ENCODE data around the gene KRI1.

- peak; percentile 87 for TF ChIP-seq CTCF (IDR thresholded peaks at IDR 0.05)
- TF ChIP-seq TEAD4 (IDR thresholded peaks at IDR 0.05; ENCODE audit: borderline replicate concordance, insufficient read depth): no peak
- no peak for TF ChIP-seq MEF2A (IDR thresholded peaks at IDR 0.05; ENCODE audit: borderline replicate concordance, low read depth)
- no peak for TF ChIP-seq EZH2phosphoT487 (IDR thresholded peaks at IDR 0.05; ENCODE audit: borderline replicate concordance, low read depth)
- no peak for TF ChIP-seq MXI1 (IDR thresholded peaks at IDR 0.05; ENCODE audit: low read depth, low read length)
- TF ChIP-seq ZBTB33 (IDR thresholded peaks at IDR 0.05; ENCODE audit: borderline replicate concordance, low read depth): no peak
- TF ChIP-seq YY1 (IDR thresholded peaks at IDR 0.05; ENCODE audit: low read depth): no peak
- no peak for TF ChIP-seq POLR2AphosphoS5 (IDR thresholded peaks at IDR 0.05; ENCODE audit: low read depth, low read length)
- TF ChIP-seq RFX5 (IDR thresholded peaks at IDR 0.05; ENCODE audit: low read length): no peak
- TF ChIP-seq MAX (IDR thresholded peaks at IDR 0.05; ENCODE audit: low read depth): no peak
- no peak for TF ChIP-seq EP300 (IDR thresholded peaks at IDR 0.05; ENCODE audit: borderline replicate concordance in 1 of 2, low read depth in 1 of 2, low read length in 1 of 2)
- TF ChIP-seq FOXM1 (IDR thresholded peaks at IDR 0.05; ENCODE audit: low read depth): no peak
Observed at GRCh38 chr19:10510301-10510802, 55.5 kb downstream of the KRI1 start.

Data from SK-N-SH (cell line).